HG03432 (cell line): ENCODE measurements around the gene ISL2.

Experiments used
- ATAC-seq: cut with Tn5 transposase; IDR thresholded peaks from one replicate; pipeline ENCODE4 v1.9.1; 2021; ENCODE audit warnings: mild to moderate bottlenecking, moderate library complexity; ENCODE audit not compliant: unreplicated experiment

The ISL2 gene

GRCh38 chr15:76327191-76328105 is 9.1 kb upstream of the ISL2 start:
- no peak for ATAC-seq

DNA sequence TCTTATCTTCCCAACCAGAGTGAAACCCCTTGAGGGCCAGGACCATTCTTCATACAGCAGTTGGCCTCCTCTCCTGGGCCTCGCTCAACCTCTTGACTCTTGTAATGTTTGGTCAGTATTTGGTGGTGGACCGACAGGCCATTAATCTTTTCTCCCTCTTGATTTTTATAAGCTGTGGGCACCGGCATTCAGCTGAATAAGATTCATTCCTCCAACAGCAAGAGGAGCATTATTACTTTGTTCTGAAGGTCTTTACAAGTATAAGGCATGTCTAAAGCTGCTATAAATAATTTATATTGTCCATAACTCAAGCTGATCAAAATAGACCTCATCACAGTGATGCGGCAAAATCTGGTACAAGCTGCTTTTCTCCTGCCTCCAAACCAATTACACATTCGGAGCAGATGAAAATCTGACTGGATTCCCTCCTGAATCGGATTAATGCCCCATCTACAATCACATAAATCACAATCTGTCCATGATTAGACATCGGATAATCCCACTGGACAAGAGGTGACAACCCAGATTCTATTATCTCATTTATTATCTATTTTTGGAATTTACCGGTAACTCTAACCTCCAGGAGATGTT is 8.4 kb upstream of the ISL2 start:
- no peak for ATAC-seq

GRCh38 chr15:76328958-76329357 is 7.6 kb upstream of the ISL2 start:
- ATAC-seq, result no peak

GRCh38 chr15:76330080-76330680 is 6.4 kb upstream of the ISL2 start:
- no peak for ATAC-seq

DNA sequence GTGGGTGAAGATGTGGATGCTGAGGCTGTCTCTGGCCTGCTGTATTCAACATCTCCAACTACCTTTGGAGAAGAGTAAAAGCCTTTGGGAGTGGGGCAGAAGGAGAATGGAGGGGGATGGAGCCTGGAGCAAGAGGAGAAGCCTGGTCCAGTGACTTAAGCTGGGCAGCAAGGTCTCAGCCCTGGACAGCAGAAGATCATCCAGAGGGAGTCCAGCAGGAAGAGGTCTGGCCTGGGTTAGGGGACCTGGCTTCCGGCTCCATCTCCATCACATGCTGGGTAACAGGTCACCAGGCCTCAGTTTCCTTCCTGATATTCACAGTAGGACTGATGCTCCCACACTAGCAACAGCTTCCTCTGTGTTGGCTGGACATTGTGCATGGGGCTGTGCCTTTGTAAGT is 3.8 kb upstream of the ISL2 start:
- ATAC-seq, result no peak

GRCh38 chr15:76333309-76333708 is 3.3 kb upstream of the ISL2 start:
- no peak for ATAC-seq

GRCh38 chr15:76333720-76334437 is 2.7 kb upstream of the ISL2 start:
- ATAC-seq, result no peak

GRCh38 chr15:76334438-76335306 is 1.9 kb upstream of the ISL2 start:
- ATAC-seq, result no peak

DNA sequence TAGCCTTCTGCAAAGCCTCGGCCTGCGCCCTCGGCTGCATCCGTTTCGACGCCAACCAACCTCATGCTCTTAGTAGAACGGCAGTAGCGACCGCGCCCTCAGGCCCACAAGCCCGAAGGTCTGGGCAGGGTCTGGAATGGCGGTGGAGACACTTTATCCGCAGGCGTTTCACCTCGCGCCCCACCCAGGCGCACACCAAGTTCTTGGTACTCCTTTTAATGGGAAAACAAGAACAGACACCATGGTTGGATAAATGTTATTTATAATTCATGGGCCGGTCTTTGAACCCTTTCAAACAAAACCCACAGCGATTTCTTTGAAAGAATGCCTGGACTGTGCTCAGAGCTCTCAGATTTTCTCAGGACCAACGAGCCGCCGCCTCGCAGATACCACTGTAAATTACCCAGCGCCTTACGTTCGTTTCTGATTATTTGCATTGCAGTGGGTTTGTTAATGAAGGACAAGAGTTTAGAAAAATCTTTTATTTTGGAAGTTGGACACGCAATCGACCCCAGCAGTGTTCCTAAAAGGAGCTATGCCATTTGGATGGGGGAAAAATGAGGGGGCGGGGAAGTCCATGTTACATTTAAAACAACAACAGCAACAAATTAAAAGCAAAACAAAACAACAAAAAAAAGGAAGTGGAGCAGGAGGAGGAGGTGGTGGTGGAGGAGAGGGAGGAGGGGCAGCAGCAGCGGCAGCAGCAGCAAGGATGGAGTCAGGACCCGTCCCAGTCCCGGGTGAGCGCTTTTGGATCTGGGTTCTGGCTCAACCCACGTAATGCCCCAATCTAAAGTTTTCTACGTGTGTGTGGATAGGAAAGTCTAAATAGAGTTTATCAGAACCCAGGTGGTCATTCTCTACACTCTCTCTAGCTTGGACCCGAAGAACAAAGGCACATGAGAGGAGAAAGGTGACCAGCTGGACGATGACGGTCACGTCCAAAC is 993 bp upstream of the ISL2 start:
- ATAC-seq, result no peak

- ATAC-seq, result no peak
These were observed 604 bp downstream of the ISL2 start for GRCh38 chr15:76337059-76337695.

DNA sequence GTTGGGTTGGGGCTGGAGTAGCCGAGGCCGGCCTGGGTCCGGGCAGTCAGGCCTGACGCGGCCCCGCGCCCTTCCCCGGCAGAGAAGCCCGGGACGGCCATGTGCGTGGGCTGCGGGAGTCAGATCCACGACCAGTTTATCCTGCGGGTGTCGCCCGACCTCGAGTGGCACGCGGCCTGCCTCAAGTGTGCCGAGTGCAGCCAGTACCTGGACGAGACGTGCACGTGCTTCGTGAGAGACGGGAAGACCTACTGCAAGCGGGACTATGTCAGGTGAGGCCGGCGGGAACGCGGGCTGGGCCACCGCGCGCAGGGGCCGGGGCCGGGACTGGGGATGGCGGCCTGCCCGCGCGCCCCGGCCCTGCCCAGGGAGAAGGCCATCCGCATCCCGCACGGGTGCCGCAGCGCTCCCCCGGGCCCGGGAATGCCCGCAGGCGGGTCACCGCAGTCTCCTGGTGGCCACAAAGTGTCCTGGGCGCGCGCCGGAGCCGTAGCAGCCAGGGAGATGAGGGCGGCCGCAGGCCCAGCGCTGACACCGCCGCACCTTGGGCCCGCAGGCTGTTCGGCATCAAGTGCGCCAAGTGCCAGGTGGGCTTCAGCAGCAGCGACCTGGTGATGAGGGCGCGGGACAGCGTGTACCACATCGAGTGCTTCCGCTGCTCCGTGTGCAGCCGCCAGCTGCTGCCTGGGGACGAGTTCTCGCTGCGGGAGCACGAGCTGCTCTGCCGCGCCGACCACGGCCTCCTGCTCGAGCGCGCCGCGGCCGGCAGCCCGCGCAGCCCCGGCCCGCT is 1.3 kb downstream of the ISL2 start:
- no peak for ATAC-seq

- no peak for ATAC-seq
These were observed 2.1 kb downstream of the ISL2 start for GRCh38 chr15:76338486-76339304.

DNA sequence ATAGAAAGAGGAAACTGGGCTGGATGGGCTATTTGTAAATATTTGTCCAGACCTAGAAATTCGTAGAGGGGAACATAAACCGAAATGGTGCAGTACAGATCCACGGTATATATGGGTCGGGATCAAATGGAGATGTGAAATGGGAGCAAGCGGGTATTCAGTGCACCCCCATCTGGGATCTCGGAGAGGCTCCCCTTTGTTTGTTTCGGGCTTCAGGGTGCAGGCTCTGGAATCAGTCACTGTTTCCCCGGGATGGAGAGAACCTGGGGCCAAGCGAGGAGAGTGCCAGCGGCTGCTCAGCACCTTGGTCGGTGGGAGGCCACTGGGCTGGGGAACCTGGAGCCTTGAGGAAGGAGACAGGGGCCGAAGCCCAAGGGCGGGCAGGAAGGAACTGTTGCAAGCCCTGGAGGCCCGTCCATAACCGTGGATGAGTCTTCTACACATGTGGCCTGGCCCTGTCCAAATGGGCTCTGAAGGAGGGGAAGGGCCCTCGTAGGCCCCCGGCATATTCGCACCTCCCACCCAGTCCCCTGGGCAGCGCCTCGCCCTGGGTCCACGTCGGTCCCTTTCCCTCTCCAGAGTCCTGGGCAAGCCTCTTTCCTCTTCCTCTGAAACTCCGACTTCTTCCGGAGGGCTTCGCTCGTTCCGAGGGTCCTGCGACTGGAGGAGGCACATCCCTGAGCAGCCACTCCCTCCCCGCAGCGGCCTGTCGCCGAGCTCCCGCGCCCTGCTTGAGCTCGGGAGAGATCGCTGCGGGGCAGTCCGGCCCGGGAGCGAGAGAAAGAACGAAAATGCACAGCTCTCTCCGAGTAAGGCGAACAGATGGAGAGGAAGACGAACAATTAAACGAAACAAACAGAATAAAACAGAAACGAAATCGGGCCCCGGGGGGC is 3.0 kb downstream of the ISL2 start:
- no peak for ATAC-seq

- ATAC-seq, result no peak
These were observed 3.7 kb downstream of the ISL2 start for GRCh38 chr15:76340198-76340802.

- no peak for ATAC-seq
These were observed 4.3 kb downstream of the ISL2 start for GRCh38 chr15:76340803-76341365.
